GM19240 (cell line): Measurements from ENCODE around the gene MEOX2.

Experiments used
- DNase-seq: peaks from one replicate; pipeline ENCODE4 v3.0.0; 2011; ENCODE audit warnings: low spot score; ENCODE audit not compliant: insufficient read length

Gene MEOX2

GRCh38 chr7:15681631-15682030 lies 4.9 kb downstream of the MEOX2 start:
- DNase-seq = no peak

GRCh38 chr7:15681186-15681585 lies 5.3 kb downstream of the MEOX2 start:
- DNase-seq = no peak

- DNase-seq = no peak
These were observed 6.0 kb downstream of the MEOX2 start for GRCh38 chr7:15680446-15680845.

GRCh38 chr7:15679306-15679705 lies 7.2 kb downstream of the MEOX2 start:
- DNase-seq = no peak

GRCh38 chr7:15678653-15679052 lies 7.8 kb downstream of the MEOX2 start:
- no peak for DNase-seq

- no peak for DNase-seq
These were observed 11.1 kb downstream of the MEOX2 start for GRCh38 chr7:15675379-15675778.

- DNase-seq = no peak
These were observed 11.9 kb downstream of the MEOX2 start for GRCh38 chr7:15674586-15674985.

GRCh38 chr7:15669443-15670090 lies 16.9 kb downstream of the MEOX2 start:
- DNase-seq = no peak

- DNase-seq = no peak
These were observed 18.5 kb downstream of the MEOX2 start for GRCh38 chr7:15667991-15668390.

GRCh38 chr7:15662451-15662850 lies 24.0 kb downstream of the MEOX2 start:
- DNase-seq = no peak

- DNase-seq = no peak
These were observed 28.2 kb downstream of the MEOX2 start for GRCh38 chr7:15658247-15658646.

- DNase-seq = no peak
These were observed 33.6 kb downstream of the MEOX2 start for GRCh38 chr7:15652776-15653290.

- no peak for DNase-seq
These were observed 34.8 kb downstream of the MEOX2 start for GRCh38 chr7:15651693-15652092.

- no peak for DNase-seq
These were observed 35.7 kb downstream of the MEOX2 start for GRCh38 chr7:15650787-15651186.

GRCh38 chr7:15648461-15648961 lies 38.0 kb downstream of the MEOX2 start:
- no peak for DNase-seq

GRCh38 chr7:15647309-15647708 lies 39.2 kb downstream of the MEOX2 start:
- no peak for DNase-seq

- DNase-seq = no peak
These were observed 43.3 kb downstream of the MEOX2 start for GRCh38 chr7:15643000-15643705.

GRCh38 chr7:15628876-15629275 lies 57.6 kb downstream of the MEOX2 start:
- no peak for DNase-seq

- DNase-seq = no peak
These were observed 60.4 kb downstream of the MEOX2 start for GRCh38 chr7:15626041-15626440.

GRCh38 chr7:15625466-15625865 lies 61.0 kb downstream of the MEOX2 start:
- DNase-seq = no peak

- no peak for DNase-seq
These were observed 65.0 kb downstream of the MEOX2 start for GRCh38 chr7:15621468-15621867.

GRCh38 chr7:15620491-15621185 lies 65.8 kb downstream of the MEOX2 start:
- DNase-seq = no peak
